Esophagus (tissue), 2 donors: Measurements from ENCODE around the gene TRAFD1. TPM values are rescaled to one million over a fixed set of nuclear protein-coding genes. Genes with fewer than 3 reads are reported as not detected.
"Not testable (repeated sequence)": the region's sequence is repeated elsewhere in the genome, so short reads cannot be mapped to it uniquely, and the experiment has no call there.

Experiments
- H3K27ac ChIP-seq, 2 donors: one replicate each; pipeline ENCODE4 v1.5.1; 2013; ENCODE audit warnings: low read depth in 2 of 2, mild to moderate bottlenecking in 2 of 2, inconsistent platforms in 1 of 2, low read length in 1 of 2, moderate library complexity in 1 of 2
- H3K27me3 ChIP-seq, 2 donors: one replicate each; pipeline ENCODE4 v1.6.1; 2013; ENCODE audit warnings: low read length in 2 of 2, control low read depth in 1 of 2, mild to moderate bottlenecking in 1 of 2; ENCODE audit not compliant: insufficient read depth in 2 of 2, control insufficient read depth in 1 of 2
- H3K36me3 ChIP-seq, 2 donors: one replicate each; pipeline ENCODE4 v1.6.1; 2013; ENCODE audit warnings: low read length in 1 of 2; ENCODE audit not compliant: control insufficient read depth in 2 of 2, insufficient read depth in 2 of 2
- H3K4me1 ChIP-seq, 2 donors: one replicate each; pipeline ENCODE4 v1.6.1; 2013; ENCODE audit warnings: low read length in 1 of 2; ENCODE audit not compliant: control insufficient read depth in 2 of 2, insufficient read depth in 2 of 2
- H3K4me3 ChIP-seq, 2 donors: one replicate each; pipeline ENCODE4 v1.5.1; 2013; ENCODE audit warnings: low read length in 2 of 2, mild to moderate bottlenecking in 2 of 2, low read depth in 1 of 2, moderate library complexity in 1 of 2
- H3K9me3 ChIP-seq, 2 donors: one replicate each; pipeline ENCODE4 v1.6.1; 2013; ENCODE audit warnings: mild to moderate bottlenecking in 2 of 2, low read depth in 1 of 2, low read length in 1 of 2, moderate library complexity in 1 of 2; ENCODE audit not compliant: control insufficient read depth in 2 of 2, insufficient read depth in 1 of 2
- WGBS, 2 donors: extraction: QIAGEN DNeasy Blood & Tissue Kit; methylation state at CpG; one replicate each; pipeline ENCODE4 v1.1.7; 2013; 5-methylcytosine and 5-hydroxymethylcytosine counted together
- polyA plus RNA-seq, 2 donors: library from polyadenylated mRNA; stranded (reverse); fragments of 200-250 nt; gene quantifications; one replicate each; pipeline ENCODE4 v1.2.3, GENCODE V29; 2013
- donor health status: healthy with polysubstance abuse.
- donor health status: Bipolar disorder and iron deficiency.

TRAFD1 gene
- polyA plus RNA-seq, 2 donors, result 10.8 to 24.9 TPM

GRCh38 chr12:112153181-112153892, 28.0 kb downstream of the TRAFD1 start:
- H3K27ac ChIP-seq, result no peak overlapping the region
- no peaks in the 10 kb centered on the region for H3K4me1 ChIP-seq
- H3K4me3 ChIP-seq, result no peak overlapping the region
- H3K9me3 ChIP-seq, result no peaks in the 10 kb centered on the region
- H3K36me3 ChIP-seq, result peaks cover 20 to 31% of the 10 kb centered on the region in 2 donors
- no peaks in the 10 kb centered on the region for H3K27me3 ChIP-seq
- 83 to 86% methylated on average over 11 of the region's 11 CpGs for WGBS, 2 donors

DNA sequence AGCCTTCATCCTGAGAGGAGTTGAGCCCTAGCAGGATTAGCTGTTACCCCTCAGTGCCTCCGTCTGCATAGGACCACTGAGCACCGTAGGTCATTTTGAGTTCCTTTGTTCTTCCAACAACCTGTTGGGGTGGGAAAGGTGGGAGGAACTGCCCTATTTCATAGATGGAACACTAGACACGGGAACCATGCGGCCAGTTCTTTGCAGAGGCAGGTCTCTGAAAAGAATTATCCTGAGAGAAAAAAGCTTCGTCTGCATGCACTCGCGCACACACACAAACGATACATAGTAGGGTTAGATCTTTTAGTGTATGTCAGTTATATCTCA, 28.5 kb downstream of the TRAFD1 start:
- Histone ChIP-seq H3K9me3 (no peaks in the 10 kb centered on the region), H3K4me1 (no peaks in the 10 kb centered on the region), H3K4me3 (no peak overlapping the region), H3K27ac (no peak overlapping the region), H3K27me3 (no peaks in the 10 kb centered on the region), H3K36me3 (peaks cover 24 to 32% of the 10 kb centered on the region in 2 donors)
- WGBS, 2 donors, result 94% methylated on average over 8 of the region's 8 CpGs

DNA sequence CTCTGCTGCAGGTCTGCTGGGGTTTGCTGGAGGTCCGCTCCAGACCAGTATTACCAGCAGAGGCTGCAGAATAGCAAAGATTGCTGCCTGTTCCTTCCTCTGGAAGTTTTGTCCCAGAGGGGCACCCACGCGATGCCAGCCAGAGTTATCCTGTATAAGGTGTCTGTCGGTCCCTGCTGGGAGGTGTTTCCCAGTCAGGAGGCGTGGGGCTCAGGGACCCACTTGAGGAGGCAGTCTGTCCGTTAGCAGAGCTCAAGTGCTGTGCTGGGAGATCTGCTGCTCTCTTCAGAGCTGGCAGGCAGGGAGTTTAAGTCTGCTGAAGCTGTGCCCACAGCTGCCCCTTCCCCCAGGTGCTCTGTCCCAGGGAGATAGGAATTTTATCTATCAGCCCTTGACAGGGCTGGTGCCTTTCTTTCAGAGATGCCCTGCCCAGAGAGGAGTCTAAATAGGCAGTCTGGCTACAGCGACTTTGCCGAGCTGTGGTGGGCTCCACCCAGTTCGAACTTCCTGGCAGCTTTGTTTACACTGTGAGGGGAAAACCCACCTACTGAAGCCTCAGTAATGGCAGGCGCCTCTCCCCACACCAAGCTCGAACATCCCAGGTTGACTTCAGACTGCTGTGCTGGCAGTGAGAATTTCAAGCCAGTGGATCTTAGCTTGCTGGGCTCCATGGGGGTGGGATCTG, 33.2 kb downstream of the TRAFD1 start:
- not testable (repeated sequence) for H3K4me3 ChIP-seq, H3K27me3 ChIP-seq, H3K27ac ChIP-seq, H3K4me1 ChIP-seq, H3K9me3 ChIP-seq
- peaks cover 24 to 31% of the 10 kb centered on the region in 2 donors for H3K36me3 ChIP-seq
- 89 to 93% methylated on average over 11 of the region's 11 CpGs for WGBS, 2 donors

GRCh38 chr12:112159146-112159541, 33.8 kb downstream of the TRAFD1 start:
- Histone ChIP-seq H3K27ac (no peak overlapping the region), H3K9me3 (peaks cover 0 to 2% of the 10 kb centered on the region in 2 donors), H3K4me3 (no peak overlapping the region), H3K36me3 (peaks cover 24 to 33% of the 10 kb centered on the region in 2 donors), H3K27me3 (no peaks in the 10 kb centered on the region), H3K4me1 (no peaks in the 10 kb centered on the region)
- 97 to 98% methylated on average over 6 of the region's 6 CpGs for WGBS, 2 donors

- peaks cover 0 to 2% of the 10 kb centered on the region in 2 donors for H3K9me3 ChIP-seq
- peaks cover 24 to 34% of the 10 kb centered on the region in 2 donors for H3K36me3 ChIP-seq
- no peaks in the 10 kb centered on the region for H3K27me3 ChIP-seq
- no peak overlapping the region for H3K4me3 ChIP-seq
- no peak overlapping the region for H3K27ac ChIP-seq
- WGBS, 2 donors, result 94% methylated on average over 6 of the region's 6 CpGs
- H3K4me1 ChIP-seq, result no peaks in the 10 kb centered on the region
These were observed 35.3 kb downstream of the TRAFD1 start for GRCh38 chr12:112160611-112161010.

DNA sequence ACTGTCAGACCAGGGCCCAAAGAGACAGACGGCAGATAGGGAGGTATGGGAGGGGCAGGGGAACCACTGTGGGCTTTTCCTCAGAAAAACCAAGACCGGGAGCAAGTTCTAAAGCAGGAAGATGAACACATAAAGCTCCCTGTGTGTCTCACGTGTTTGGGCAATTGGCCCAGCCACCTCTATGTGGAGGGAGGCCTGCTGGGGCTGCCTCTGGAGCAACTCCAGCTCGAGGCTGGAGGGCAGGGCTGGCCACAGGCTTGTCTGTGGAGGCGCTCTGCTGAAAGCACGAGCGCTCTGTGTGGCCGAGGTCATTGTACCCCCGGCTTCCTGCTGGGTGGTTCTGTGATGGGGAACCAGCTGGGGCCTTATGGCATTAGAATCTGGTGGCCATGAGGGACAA, 36.4 kb downstream of the TRAFD1 start:
- Histone ChIP-seq H3K27me3 (no peaks in the 10 kb centered on the region), H3K4me1 (no peaks in the 10 kb centered on the region), H3K27ac (no peak overlapping the region), H3K9me3 (peaks cover 0 to 2% of the 10 kb centered on the region in 2 donors), H3K36me3 (peaks cover 24 to 43% of the 10 kb centered on the region in 2 donors), H3K4me3 (no peak overlapping the region)
- WGBS, 2 donors, result 79 to 83% methylated on average over 9 of the region's 9 CpGs

DNA sequence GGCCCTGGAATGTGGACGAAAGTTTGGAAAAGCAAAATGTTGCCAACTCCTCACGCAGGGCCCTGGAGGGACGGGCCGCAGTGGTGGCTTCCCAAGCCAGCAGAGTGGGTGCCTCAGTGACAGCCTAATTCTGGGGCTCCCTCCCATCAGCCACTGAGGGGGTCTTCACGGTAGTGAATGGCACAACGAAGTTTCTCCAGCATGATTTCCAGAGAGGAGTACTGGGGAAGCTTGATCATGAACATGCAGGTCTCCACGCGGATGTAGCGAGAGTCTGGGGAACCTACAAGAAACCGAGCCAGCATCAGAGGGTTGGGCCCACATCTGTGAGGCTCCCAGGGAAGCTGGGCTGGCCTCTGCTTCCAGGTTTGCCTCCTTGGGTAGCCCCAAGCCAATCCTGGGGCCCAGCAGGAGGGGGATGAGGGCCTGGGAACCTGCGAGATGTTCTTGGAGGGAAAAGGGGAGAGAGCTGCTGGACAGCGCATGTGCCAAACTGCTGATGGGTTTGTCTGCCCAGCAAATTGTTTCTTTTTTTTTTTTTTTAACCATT, 37.0 kb downstream of the TRAFD1 start:
- H3K27me3 ChIP-seq, result no peaks in the 10 kb centered on the region
- H3K4me1 ChIP-seq, result no peaks in the 10 kb centered on the region
- 96 to 97% methylated on average over 12 of the region's 12 CpGs for WGBS, 2 donors
- H3K4me3 ChIP-seq, result no peak overlapping the region
- H3K27ac ChIP-seq, result no peak overlapping the region
- peaks cover 0 to 2% of the 10 kb centered on the region in 2 donors for H3K9me3 ChIP-seq
- H3K36me3 ChIP-seq, result peaks cover 26 to 45% of the 10 kb centered on the region in 2 donors

GRCh38 chr12:112163056-112163455, 37.7 kb downstream of the TRAFD1 start:
- Histone ChIP-seq H3K36me3 (peaks cover 28 to 51% of the 10 kb centered on the region in 2 donors), H3K27me3 (no peaks in the 10 kb centered on the region), H3K4me3 (no peak overlapping the region), H3K27ac (no peak overlapping the region), H3K9me3 (peaks cover 0 to 2% of the 10 kb centered on the region in 2 donors), H3K4me1 (no peaks in the 10 kb centered on the region)
- WGBS, 2 donors, result 91% methylated on average over 8 of the region's 8 CpGs

DNA sequence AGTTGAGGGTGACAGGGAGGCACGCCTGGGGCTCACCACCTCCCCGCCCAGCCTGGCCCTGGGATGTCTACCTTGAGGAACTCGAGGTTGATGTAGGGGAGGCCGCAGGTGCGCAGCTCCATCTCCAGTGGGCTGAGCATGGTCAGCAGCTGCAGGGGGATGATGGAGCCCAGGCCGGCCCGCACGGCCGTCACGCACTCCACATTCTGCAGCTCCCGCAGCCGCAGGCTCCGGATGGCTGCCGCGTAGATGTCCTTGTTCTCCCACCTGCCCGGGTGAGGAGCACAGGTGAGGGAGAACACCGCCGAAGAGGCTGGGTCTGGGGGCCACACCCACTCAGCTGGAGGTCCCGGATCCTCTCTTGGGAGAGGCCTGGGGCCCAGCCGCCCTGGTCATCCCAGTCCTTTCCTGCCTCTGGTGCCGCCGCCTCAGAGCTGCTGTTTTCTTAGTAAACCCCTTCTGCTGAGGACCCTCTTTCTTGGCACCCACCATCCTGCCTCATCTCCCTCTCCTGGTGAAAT, 38.2 kb downstream of the TRAFD1 start:
- Histone ChIP-seq H3K9me3 (peaks cover 0 to 2% of the 10 kb centered on the region in 2 donors), H3K4me1 (no peaks in the 10 kb centered on the region), H3K4me3 (no peak overlapping the region), H3K36me3 (peaks cover 28 to 51% of the 10 kb centered on the region in 2 donors), H3K27ac (no peak overlapping the region), H3K27me3 (no peaks in the 10 kb centered on the region)
- WGBS, 2 donors, result 95 to 96% methylated on average over 22 of the region's 22 CpGs
